ENCODE results near the gene FANCF.

- TF ChIP-seq, protein P1, sequence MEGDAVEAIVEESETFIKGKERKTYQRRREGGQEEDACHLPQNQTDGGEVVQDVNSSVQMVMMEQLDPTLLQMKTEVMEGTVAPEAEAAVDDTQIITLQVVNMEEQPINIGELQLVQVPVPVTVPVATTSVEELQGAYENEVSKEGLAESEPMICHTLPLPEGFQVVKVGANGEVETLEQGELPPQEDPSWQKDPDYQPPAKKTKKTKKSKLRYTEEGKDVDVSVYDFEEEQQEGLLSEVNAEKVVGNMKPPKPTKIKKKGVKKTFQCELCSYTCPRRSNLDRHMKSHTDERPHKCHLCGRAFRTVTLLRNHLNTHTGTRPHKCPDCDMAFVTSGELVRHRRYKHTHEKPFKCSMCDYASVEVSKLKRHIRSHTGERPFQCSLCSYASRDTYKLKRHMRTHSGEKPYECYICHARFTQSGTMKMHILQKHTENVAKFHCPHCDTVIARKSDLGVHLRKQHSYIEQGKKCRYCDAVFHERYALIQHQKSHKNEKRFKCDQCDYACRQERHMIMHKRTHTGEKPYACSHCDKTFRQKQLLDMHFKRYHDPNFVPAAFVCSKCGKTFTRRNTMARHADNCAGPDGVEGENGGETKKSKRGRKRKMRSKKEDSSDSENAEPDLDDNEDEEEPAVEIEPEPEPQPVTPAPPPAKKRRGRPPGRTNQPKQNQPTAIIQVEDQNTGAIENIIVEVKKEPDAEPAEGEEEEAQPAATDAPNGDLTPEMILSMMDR (IDR thresholded peaks at IDR 0.05; ENCODE audit: poor library complexity) = no peak
- TF ChIP-seq EZH2 (IDR thresholded peaks at IDR 0.05; ENCODE audit: borderline replicate concordance) (no peak), EZH2phosphoT487 (IDR thresholded peaks at IDR 0.05; ENCODE audit: low read depth, severe bottlenecking, unreplicated experiment) (no peak)
Observed at GRCh38 chr11:22666325-22666687, 40.7 kb upstream of the FANCF start, which contains the start of gene GAS2.

Measured in hepatocyte (in vitro differentiated cells).